ENCODE measurements around the gene CCDC170.
"Not testable (repeated sequence)": the region's sequence is repeated elsewhere in the genome, so short reads cannot be mapped to it uniquely, and the experiment has no call there.

Gene CCDC170, protein sequence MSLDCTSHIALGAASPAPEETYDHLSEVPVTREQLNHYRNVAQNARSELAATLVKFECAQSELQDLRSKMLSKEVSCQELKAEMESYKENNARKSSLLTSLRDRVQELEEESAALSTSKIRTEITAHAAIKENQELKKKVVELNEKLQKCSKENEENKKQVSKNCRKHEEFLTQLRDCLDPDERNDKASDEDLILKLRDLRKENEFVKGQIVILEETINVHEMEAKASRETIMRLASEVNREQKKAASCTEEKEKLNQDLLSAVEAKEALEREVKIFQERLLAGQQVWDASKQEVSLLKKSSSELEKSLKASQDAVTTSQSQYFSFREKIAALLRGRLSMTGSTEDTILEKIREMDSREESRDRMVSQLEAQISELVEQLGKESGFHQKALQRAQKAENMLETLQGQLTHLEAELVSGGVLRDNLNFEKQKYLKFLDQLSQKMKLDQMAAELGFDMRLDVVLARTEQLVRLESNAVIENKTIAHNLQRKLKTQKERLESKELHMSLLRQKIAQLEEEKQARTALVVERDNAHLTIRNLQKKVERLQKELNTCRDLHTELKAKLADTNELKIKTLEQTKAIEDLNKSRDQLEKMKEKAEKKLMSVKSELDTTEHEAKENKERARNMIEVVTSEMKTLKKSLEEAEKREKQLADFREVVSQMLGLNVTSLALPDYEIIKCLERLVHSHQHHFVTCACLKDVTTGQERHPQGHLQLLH

DNA sequence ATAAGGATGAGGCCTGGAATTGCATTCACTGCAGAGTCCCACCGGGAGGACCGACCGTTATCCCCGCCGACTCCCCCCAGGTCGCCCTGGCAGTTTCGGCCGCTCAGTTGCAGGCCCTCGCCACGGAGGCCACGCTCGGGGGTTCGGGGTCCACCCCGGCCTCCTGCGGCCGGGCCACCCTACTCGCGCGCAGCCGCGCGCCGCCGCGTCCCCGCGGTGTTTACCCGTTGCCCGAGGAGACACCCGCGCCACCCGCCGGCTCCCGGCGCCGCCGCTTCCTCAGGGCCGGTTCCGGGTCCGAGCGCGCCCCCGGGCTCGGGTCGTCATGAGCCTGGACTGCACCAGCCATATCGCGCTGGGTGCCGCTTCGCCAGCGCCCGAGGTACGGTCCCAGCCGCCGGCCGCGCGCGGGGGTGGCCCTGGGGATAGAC is at the start of gene CCDC170:
TSS of gene CCDC170 (plus strand) at position 214 of the 431 bp plus-strand sequence. CDS start at position 326, 112 bp downstream.
- Mint-ChIP-seq H3K27me3 (ENCODE audit: low read depth) (peaks cover 46% of the 10 kb centered on the region), H3K27ac (peak within 1 kb of the TSS in 2 of 3 experiments; percentile 7 to 21), H3K4me1 (peaks cover 5% of the 10 kb centered on the region), H3K4me3 (peak within 1 kb of the TSS; percentile 82 to 87 (median 85)), H3K36me3 (ENCODE audit: low read depth) (no peaks in the 10 kb centered on the region), H3K9me3 (no peaks in the 10 kb centered on the region)
- no peak for TF ChIP-seq CTCF (IDR thresholded peaks at IDR 0.05; ENCODE audit: unreplicated experiment in 3 of 3)

DNA sequence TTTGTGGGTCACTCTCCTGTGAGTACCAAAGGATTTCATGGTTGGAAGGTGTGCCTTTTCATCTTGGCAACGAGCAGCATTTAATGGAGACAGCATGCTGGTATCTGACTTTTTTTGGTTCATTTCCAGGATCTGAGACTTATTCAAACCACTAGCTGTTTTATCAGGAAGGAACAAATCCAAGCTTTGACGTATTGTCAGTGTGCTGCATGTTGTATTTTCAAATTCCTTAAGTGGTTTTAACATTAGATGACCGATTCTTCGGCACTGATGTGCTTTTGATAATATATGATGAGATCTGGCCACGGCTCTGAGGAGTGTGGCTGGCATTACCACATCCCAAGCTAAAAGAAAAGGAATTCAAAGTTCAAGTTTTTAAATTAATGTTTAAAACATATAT is 48.3 kb upstream of the CCDC170 start:
- Mint-ChIP-seq H3K27me3 (ENCODE audit: low read depth) (no peaks in the 10 kb centered on the region), H3K4me1 (peaks cover 12% of the 10 kb centered on the region), H3K27ac (peak overlapping the region in 1 of 3 experiments; percentile 48), H3K9me3 (peaks cover 2% of the 10 kb centered on the region), H3K36me3 (ENCODE audit: low read depth) (peaks cover 19% of the 10 kb centered on the region), H3K4me3 (no peak overlapping the region)
- TF ChIP-seq CTCF (IDR thresholded peaks at IDR 0.05; ENCODE audit: unreplicated experiment in 3 of 3), result no peak

- peaks cover 2% of the 10 kb centered on the region for H3K9me3 Mint-ChIP-seq
- H3K36me3 Mint-ChIP-seq (ENCODE audit: low read depth), result peaks cover 32% of the 10 kb centered on the region
- peaks cover 12% of the 10 kb centered on the region for H3K4me1 Mint-ChIP-seq
- H3K27me3 Mint-ChIP-seq (ENCODE audit: low read depth), result no peaks in the 10 kb centered on the region
- peak overlapping the region in 2 of 3 experiments; percentile 5 to 48 for H3K4me3 Mint-ChIP-seq
- H3K27ac Mint-ChIP-seq, result no peak overlapping the region
- no peak for TF ChIP-seq CTCF (IDR thresholded peaks at IDR 0.05; ENCODE audit: unreplicated experiment in 3 of 3)
Measured at GRCh38 chr6:151447237-151447636, 46.6 kb upstream of the CCDC170 start.

DNA sequence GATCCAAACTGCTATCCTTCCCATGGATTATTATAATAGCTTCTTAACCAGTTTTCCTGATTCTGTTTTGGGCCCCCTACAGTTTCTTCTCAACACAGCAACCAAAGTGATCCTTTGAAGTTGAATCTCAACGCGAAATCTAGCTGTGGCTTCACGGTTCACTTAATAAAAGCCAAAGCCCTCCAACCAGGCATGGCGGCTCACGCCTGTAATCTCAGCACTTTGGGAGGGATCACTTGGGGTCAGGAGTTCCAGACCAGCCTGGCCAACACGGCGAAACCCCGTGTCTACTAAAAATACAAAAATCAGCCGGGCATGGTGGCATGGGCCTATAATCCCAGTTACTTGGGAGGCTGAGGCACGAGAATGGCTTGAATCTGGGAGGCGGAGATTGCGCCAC is 45.2 kb upstream of the CCDC170 start:
- Mint-ChIP-seq H3K4me3 (no peak overlapping the region), H3K27me3 (ENCODE audit: low read depth) (no peaks in the 10 kb centered on the region), H3K4me1 (peaks cover 10% of the 10 kb centered on the region), H3K9me3 (peaks cover 2% of the 10 kb centered on the region), H3K36me3 (ENCODE audit: low read depth) (peaks cover 30% of the 10 kb centered on the region), H3K27ac (peak overlapping the region in 2 of 3 experiments; percentile 7 to 27)
- TF ChIP-seq CTCF (IDR thresholded peaks at IDR 0.05; ENCODE audit: unreplicated experiment in 3 of 3), result no peak

GRCh38 chr6:151450928-151451327 is 42.9 kb upstream of the CCDC170 start:
- Mint-ChIP-seq H3K4me3 (peak overlapping the region; percentile 92 to 97 (median 93)), H3K4me1 (peaks cover 20% of the 10 kb centered on the region), H3K27ac (peak overlapping the region; percentile 80 to 96 (median 91)), H3K36me3 (ENCODE audit: low read depth) (peaks cover 27% of the 10 kb centered on the region)
- not testable (repeated sequence) for H3K9me3 Mint-ChIP-seq; H3K27me3 Mint-ChIP-seq (ENCODE audit: low read depth)

- no peak for TF ChIP-seq CTCF (IDR thresholded peaks at IDR 0.05; ENCODE audit: unreplicated experiment in 3 of 3)
- peak overlapping the region; percentile 92 to 97 (median 93) for H3K4me3 Mint-ChIP-seq
- peaks cover 27% of the 10 kb centered on the region for H3K36me3 Mint-ChIP-seq (ENCODE audit: low read depth)
- H3K4me1 Mint-ChIP-seq, result peaks cover 23% of the 10 kb centered on the region
- peaks cover 2% of the 10 kb centered on the region for H3K9me3 Mint-ChIP-seq
- H3K27ac Mint-ChIP-seq, result peak overlapping the region; percentile 80 to 96 (median 91)
- no peaks in the 10 kb centered on the region for H3K27me3 Mint-ChIP-seq (ENCODE audit: low read depth)
Measured at GRCh38 chr6:151451417-151451949, 42.3 kb upstream of the CCDC170 start.
